NCI-H345 treated with DMSO at 0.1 percent for 48 hours (cell line): ENCODE data around the gene POGZ.
A peak's percentile ranks its signal among the peaks of the same experiment; 100 is the strongest.

Source experiments
- DNase-seq: peaks from one replicate; lab custom pipeline; 2025; ENCODE audit not compliant: unreplicated experiment; lab: John Stamatoyannopoulos, UW

POGZ gene

DNA sequence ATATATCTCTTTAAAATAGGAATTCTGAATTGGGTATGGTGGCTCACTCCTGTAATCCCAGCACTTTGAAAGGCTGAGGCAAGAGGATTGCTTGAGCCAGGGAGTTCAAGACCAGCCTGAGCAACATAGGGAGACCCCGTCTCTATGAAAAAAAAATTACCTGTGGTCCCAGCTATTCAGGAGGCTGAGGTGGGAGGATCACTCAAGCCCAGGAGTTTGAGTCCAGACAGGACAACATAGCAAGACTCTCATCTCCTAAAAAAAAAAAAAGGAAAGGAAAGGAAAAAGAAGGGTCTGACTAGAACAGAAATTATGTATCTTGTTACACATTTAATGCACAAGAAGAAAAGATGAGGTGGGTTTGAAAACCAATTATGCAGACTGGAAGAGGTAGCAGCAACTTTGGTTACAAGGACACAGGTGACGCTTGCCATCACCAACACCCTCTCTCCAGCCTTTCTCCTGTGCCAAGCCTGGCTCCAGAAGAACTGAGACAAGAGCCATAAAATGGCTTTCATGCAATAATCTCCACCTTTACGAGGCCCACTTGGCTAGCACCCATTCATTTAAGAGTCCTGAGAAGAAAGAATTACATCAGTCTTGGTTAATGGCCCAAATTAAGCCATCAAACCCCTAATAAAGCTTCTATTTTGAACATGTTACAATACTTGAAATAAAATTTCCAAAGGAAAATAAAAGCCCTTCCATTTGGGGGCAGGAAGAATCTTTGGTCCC, 82.0 kb downstream of the POGZ start:
- DNase-seq: no peak

DNA sequence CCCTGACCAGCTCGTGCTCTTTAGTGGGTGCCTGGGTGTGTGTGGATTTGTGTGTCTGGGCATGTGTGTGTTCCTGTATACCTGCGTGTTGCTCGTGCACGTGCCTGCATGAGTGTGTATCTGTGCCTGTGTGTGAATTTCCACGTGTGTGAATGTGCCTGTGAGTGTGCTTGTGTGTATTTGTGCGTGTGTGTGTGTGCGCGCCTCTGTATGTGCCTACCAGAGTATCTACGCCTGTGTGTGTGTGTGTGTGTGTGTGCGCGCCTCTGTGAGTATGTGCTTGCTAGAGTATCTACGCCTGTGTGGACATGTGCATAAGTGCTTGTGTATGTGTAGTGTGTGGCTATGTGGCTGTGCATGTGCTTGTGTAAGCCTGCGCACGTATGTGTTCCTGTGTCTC, 86.1 kb downstream of the POGZ start:
- no peak for DNase-seq

DNA sequence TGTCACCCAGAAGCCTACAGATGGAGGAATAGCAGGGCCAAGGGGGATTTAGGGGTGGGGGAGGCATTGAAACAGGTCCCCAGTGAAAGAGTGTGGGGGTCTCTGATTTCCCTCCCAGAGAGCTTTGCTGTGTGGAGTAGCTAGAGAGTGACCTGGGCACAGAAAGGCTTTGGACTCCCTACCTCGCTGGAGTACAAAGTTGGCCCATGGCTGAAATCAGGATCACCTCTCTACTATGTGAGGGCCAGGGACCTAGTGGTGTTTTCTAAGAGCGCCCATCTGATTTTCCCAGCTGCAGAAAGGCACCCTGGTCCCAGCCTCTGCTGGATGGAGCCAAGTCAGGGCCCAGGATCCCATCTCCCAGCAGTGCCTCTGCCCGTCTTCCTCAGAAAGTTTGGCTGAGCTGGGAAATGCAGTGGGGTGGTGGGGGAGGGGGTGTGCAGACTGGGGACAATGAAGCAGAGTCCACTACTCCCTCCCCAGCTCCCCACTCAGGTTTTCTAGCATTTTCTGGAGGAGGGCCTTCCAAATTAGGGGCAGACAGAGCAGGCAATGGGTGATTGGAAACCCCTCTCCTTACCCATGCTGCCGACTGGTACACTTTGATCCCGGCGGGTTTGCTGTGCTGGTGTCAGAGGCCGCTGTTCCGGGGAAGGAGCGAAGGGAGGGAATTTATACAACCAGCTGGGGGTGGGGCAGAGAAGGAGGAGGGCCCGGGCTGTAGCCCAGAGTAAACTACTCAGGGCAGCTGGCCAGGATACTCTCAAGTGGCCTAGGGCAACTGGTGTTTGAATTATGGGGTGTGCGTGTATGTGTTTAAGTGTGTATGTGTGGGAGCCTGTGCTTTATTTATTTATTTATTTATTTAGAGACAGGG, 87.0 kb downstream of the POGZ start, which contains the start of gene SELENBP1:
TSS of gene SELENBP1 (minus strand) at position 648 of the 877 bp plus-strand sequence. CDS start at position 584, 64 bp downstream.
- DNase-seq: peak; percentile 95

DNA sequence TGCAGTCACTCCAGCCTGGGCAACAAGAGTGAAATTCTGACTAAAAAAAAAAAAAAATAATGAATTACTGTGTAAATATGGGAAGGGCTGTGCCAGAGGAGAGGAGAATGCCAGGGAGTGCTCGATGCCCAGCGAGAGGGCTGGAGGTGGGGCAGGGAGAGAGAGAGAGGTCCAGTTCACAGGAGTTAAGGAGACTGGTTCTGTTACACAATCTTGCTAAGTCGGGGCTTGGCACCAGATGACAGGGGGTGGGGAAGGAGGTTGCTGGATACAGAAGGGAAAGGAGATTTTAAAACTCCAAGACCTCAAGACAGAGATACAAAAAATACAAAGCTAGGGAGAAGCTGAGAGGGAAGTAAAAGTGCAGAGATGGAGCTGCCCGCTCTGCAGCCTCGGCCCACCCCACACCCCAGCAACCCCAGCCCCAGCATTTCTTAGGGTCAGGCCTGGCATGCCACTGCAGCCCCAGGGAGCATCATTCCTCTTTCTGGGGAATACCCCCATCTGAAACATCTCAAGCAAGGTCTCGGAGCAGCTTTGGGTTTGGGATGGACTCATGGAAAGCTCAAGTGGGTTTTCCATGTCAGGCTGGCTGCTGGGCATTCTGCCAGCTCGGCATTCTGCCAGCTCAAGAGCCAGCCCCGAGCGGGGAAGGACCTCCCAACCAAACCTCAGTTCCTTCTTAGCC, 87.8 kb downstream of the POGZ start:
- peak; percentile 97 for DNase-seq

DNA sequence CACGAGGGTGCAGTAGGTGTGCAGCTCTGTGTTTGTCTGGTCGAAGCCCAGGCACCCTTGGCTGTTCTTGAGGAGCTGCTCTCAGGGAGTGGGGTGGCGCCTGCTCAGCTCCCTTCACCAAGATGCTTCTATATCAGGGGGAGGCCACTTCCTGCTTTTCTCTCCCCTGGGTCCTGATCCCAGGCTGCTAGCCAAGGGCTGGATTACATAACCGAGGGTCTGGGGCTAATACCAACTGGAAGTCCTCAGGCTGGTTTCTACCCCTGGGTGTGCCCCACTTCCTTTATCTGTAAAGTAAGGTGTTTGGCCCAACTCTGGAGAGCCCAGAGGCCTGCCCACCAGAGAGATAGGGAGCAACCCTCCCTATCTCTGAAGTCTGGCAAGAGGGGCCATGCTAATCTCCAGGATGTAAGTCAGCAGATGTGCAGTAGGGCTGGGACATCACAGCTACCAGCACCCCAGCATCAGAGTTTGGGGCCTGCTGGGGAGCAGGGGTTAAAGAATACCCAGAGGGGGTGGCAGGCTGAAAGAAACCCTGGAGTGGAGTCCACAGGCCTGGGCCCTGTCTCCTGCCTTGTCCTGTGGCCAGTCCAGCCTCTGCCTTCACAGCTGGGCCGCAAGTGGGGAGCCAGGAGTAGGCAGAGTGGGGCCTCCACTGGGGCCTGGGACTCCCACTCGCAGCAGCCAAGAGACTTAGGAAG, 88.9 kb downstream of the POGZ start:
- DNase-seq: peak; percentile 64

DNA sequence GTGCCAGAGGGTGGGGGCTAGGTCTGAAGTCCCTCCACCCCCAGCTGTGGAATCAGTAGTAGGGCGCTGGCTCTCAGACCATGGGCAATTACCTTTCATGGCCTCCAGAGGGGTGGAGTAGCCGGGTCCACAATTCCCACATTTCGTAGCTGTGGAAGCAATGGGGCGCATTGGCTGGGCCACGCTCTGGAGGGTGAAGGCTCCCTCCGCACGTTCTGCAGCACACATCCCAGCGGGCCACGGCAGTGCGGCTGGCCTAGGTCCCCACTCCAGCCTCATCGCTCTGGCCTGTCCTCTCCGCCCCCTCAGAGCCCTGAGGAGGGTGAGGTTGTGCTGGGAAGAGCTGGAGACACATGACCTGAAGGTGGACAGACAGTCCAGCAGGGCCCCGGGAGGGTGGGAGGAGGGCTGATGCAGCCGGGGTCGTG, 89.7 kb downstream of the POGZ start:
- no peak for DNase-seq

DNA sequence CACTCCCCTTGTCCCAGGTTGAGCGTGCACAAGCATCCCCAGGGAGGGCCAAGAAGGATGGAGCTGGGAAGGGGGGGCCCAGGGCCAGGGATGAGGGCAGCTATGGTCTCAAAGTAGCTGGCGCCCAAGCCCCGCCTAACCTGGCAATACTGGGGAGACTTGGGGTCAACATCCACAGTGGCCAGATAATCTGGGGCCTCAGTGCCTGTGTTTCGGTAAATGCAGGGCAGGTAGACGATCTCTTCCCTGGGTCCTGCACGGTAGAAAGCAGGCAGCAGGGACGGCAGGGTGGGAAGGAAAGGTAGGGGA, 90.0 kb downstream of the POGZ start:
- no peak for DNase-seq

DNA sequence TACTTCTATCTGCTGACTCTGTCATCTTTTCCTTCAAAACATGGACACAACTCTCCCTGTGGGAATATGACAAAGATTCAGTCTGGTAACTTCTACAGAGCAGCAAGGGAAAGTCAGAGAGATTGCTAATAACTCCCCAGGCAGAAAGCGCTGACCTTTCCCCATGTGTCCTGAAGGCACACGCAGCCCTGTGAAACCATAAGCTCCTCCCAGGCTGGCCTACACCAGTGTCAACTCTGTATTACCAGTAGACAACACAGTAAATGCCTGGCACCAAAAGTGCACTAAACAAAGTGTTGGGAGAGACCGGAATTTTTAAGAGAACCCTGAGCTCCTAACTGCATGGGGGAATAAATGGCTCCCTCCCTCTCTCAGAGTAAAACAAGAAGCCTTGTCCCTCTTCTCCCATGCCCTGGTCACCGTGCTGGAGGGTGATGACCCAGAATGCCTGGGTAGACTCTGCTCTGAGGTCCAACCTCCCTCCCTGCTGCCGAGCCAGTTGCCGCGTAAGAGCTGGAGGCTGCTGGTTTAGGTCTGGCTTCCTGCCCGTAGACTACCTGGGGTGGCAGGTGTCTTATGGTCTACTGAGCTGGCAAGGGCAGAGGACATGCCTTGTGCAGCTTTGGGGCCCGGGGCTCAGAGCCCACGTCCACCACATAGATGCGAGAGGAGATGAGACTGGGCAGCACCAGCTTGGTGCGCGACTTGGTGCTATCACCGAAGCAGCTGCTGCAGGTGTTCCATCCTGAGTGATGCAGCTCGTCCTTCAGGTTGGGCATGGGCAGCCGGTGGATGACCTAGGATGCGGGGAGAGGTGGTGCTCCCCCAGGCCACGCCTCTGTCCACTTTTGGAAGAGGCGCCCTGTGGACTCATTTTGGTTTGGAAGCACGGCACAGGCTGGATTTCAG, 90.6 kb downstream of the POGZ start:
- no peak for DNase-seq

DNA sequence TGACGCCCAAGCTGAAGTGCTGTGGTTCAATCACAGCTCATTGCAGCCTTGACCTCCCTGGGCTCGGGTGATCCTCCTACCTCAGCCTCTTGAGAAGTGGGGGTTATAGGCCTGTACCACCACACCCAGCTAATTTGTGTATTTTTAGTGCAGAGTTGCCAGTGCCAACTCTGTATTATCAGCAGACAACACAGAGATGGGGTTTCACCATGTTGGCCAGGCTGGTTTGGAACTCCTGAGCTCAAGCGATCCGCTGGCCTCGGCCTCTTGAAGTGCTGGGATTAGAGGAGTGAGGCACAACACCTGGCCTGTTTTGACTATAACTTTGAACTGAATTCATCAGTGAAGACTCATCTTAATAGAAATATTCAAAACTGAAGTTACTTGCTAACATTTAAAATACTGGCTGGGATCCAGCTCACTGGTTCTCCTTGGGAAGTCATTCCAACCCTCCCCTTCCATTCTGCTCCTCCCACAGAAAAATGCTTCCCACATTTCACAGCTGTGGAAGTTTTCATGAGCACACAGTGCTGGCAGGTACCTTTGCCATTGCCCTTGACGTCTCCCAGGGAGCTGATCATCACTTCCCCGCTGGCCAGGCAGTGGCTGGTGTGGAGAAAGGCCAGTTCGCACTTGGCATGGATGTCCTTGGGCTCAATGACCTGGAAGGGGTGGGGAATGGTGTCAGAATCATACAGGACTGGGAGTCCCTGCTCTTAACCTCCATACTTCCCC, 91.5 kb downstream of the POGZ start:
- no peak for DNase-seq

DNA sequence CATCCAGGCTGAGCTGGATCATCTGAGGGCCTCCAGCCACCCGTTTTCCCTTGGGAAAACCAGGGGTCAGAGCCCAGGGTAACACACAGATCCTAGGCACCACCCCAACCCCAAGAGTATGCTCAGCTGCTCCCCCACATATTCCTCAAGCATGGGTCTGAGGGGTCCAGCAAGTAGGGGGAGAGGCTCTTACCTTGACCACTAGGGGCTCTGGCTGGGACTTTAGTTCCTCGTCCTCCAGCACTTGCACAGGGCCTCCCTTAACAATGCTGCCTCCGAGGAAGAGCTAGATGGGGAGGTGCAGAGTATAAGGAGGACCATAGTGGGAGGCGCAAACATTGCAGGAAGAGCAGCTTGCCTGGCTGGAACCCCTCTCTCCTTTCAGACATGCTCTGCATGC, 94.3 kb downstream of the POGZ start:
- no peak for DNase-seq

DNA sequence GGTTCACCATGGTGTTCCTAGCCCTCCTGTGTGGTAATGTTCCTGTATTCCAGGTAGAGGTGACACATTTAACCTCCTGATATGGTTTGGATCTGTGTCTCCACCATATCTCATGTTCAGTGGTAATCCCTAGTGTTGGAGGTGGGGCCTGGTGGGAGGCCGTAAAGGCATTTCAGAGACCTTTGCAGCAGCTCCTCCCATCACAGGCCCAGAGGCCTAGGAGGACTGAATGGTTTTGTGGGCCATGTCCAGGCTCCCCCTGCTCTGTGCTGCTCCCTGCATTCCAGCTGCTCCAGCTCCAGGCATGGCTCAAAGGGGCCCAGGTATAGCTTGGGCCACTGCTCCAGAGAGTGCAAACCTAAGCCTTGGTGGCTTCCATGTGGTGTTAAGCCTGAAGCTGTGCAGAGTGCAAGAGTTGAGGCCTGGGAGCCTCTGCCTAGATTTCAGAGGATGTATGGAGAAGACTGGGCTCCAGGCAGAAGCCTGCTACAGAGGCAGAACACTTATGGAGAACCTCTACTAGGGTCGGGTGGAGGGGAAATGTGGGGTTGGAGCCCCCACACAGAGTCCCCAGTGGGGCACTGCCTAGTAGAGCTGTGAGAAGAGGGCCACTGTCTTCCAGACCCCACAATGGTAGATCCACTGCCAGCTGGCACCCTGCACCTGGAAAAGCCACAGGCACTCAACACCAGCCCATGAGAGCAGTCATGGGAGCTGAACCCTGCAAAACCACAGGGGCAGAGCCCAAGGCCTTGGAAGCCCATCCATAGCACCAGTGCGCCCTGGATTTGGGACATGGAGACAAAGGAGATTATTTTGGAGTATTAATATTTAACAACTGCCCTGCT, 96.8 kb downstream of the POGZ start:
- no peak for DNase-seq

DNA sequence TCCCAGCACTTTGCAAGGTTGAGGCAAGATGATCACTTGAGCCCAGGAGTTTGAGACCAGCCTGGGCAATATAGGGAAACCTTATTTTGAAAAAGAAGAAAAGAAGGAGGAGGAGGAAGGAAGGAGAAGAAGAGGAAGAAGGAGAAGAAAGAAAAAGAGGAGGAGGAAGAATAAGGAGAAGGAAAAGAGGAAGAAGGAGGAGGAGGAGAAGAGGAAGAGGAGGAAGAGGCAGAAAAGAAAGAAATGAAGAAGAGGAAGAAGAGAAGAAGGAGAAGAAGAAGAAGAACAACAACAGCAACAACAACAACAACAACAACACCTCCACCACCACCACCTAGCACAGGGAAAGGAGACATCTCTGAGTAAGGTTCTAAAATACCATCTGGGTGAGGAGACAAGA, 97.4 kb downstream of the POGZ start:
- no peak for DNase-seq

DNA sequence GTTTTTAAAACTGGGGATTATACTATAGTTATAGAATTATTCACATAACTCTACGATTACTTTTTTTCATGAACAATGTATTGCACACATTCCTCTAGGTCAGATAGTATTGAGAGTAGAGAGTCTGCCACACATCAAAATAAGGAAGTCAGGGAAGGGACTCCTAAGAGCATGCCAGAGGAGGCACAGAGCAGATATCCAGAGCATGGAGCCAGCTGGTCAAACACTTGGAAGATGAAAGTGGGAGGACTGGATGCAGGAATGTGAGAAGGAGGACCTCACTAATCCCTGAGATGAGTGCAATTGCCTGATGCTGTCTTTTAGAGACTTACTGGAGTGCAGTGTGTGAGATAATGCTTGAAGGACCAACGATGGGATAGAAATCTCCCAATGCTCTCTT, 102.6 kb downstream of the POGZ start:
- DNase-seq: no peak
